GM20431 (cell line): ENCODE data around the gene SMIM36.
"Not testable (repeated sequence)": the region's sequence is repeated elsewhere in the genome, so short reads cannot be mapped to it uniquely, and the experiment has no call there.

Source experiments
- in situ Hi-C: fragments of 300-500 bp; cut with MseI, MboI; formaldehyde crosslinking; loops from one replicate; pipeline ENCODE4 v1.15.0; 2020; ENCODE audit warnings: low sequenced_read_pairs; ENCODE audit not compliant: unreplicated experiment

The SMIM36 gene

GRCh38 chr17:55440391-55440790 is 70.9 kb downstream of the SMIM36 start:
- in situ Hi-C loops = no loop called here

GRCh38 chr17:55437159-55437605 is 74.1 kb downstream of the SMIM36 start:
- in situ Hi-C loops = no loop called here

- in situ Hi-C loops = no loop called here
Observed at GRCh38 chr17:55436224-55437158, 74.8 kb downstream of the SMIM36 start.

- in situ Hi-C loops = no loop called here
Observed at GRCh38 chr17:55435408-55435807, 75.8 kb downstream of the SMIM36 start.

- in situ Hi-C loops = no loop called here
Observed at GRCh38 chr17:55434721-55435120, 76.5 kb downstream of the SMIM36 start.

GRCh38 chr17:55433629-55434422 is 77.4 kb downstream of the SMIM36 start:
- in situ Hi-C loops = no loop called here

- in situ Hi-C loops = no loop called here
Observed at GRCh38 chr17:55433029-55433628, 78.1 kb downstream of the SMIM36 start.

- in situ Hi-C loops = no loop called here
Observed at GRCh38 chr17:55432358-55433028, 78.8 kb downstream of the SMIM36 start.

- in situ Hi-C loops = not testable (repeated sequence)
Observed at GRCh38 chr17:55431914-55432313, 79.3 kb downstream of the SMIM36 start.

- in situ Hi-C loops = no loop called here
Observed at GRCh38 chr17:55430541-55431288, 80.5 kb downstream of the SMIM36 start.

GRCh38 chr17:55427587-55427882 is 83.7 kb downstream of the SMIM36 start:
- in situ Hi-C loops = no loop called here

- in situ Hi-C loops = no loop called here
Observed at GRCh38 chr17:55426851-55427586, 84.2 kb downstream of the SMIM36 start.

- in situ Hi-C loops = no loop called here
Observed at GRCh38 chr17:55424893-55425540, 86.2 kb downstream of the SMIM36 start.

- in situ Hi-C loops = no loop called here
Observed at GRCh38 chr17:55423535-55423934, 87.7 kb downstream of the SMIM36 start.

- in situ Hi-C loops = not testable (repeated sequence)
Observed at GRCh38 chr17:55422828-55423164, 88.5 kb downstream of the SMIM36 start.

- in situ Hi-C loops = no loop called here
Observed at GRCh38 chr17:55421179-55421934, 89.9 kb downstream of the SMIM36 start, which contains the start of gene MMD. Gene MMD, minus strand, starts transcription at chr17:55421835. Its CDS starts 140 bp downstream, at chr17:55421695.

GRCh38 chr17:55420776-55421178 is 90.5 kb downstream of the SMIM36 start:
- in situ Hi-C loops = no loop called here
